A673 (cell line): ENCODE measurements around the gene AMDHD2. TPM values are rescaled to one million over a fixed set of nuclear protein-coding genes. Genes with fewer than 3 reads are reported as not detected.

Experiments
- BruUV-seq: library from RNA; stranded (reverse); fragments of 400-500 nt; replicated peaks from 2 replicates; lab custom pipeline; 2021; lab: Mats Ljungman, UMichigan
- CTCF ChIA-PET: fragments of 300-600 bp; sonication (Branson Sonifier 250); formaldehyde crosslinking; loops from one replicate; lab custom pipeline; 2022; ENCODE audit warnings: antibody characterized with exemption; lab: Charles Lee
- POLR2A ChIA-PET: fragments of 300-600 bp; sonication (Branson Sonifier 250); formaldehyde crosslinking; loops from one replicate; lab custom pipeline; 2022; ENCODE audit warnings: antibody characterized with exemption; ENCODE audit not compliant: low non-redundant PET; lab: Charles Lee
- DNase-seq: peaks from one replicate; pipeline ENCODE4 v3.0.0-alpha.2; 2015; ENCODE audit warnings: low spot score
- H3K27ac ChIP-seq: fragments of 200-600 bp; sonication (generic); 2 replicates; pipeline ENCODE4 v1.5.1; 2016; ENCODE audit warnings: mixed run types, low read depth, mild to moderate bottlenecking, mixed read lengths, antibody characterized with exemption, low read length; ENCODE audit not compliant: poor library complexity, severe bottlenecking
- H3K27me3 ChIP-seq: fragments of 200-600 bp; sonication (generic); replicated peaks from 2 replicates; pipeline ENCODE4 v1.6.1; 2017; ENCODE audit warnings: mixed run types, low read depth, mild to moderate bottlenecking, mixed read lengths, antibody characterized with exemption, low read length; ENCODE audit not compliant: insufficient read depth, poor library complexity
- H3K36me3 ChIP-seq: fragments of 200-600 bp; sonication (generic); 2 replicates; pipeline ENCODE4 v1.6.1; 2016; ENCODE audit warnings: mixed run types, mild to moderate bottlenecking, mixed read lengths, antibody characterized with exemption, low read length; ENCODE audit not compliant: insufficient read depth, poor library complexity, severe bottlenecking
- H3K4me1 ChIP-seq: fragments of 200-600 bp; sonication (generic); 2 replicates; pipeline ENCODE4 v1.6.1; 2017; ENCODE audit warnings: mixed run types, mild to moderate bottlenecking, mixed read lengths, antibody characterized with exemption, low read length; ENCODE audit not compliant: insufficient read depth, poor library complexity, severe bottlenecking
- H3K4me3 ChIP-seq: fragments of 200-600 bp; sonication (generic); 2 replicates; pipeline ENCODE4 v1.5.1; 2016; ENCODE audit warnings: low read depth, mixed run types, mild to moderate bottlenecking, mixed read lengths, low read length; ENCODE audit not compliant: poor library complexity, severe bottlenecking
- H3K9me3 ChIP-seq: fragments of 200-600 bp; sonication (generic); 2 replicates; pipeline ENCODE4 v1.6.1; 2016; ENCODE audit warnings: mixed run types, low read depth, mild to moderate bottlenecking, mixed read lengths, antibody characterized with exemption, low read length; ENCODE audit not compliant: poor library complexity, severe bottlenecking
- CTCF ChIP-seq: fragments of 300-800, 200-600 bp; sonication (generic); conservative IDR thresholded peaks from 2 replicates; pipeline ENCODE4 v1.5.1; 2017; ENCODE audit warnings: low read depth, mild to moderate bottlenecking, antibody characterized with exemption, low read length, moderate library complexity, mixed read lengths
- EZH2 ChIP-seq: fragments of 200-600 bp; sonication (generic); IDR thresholded peaks from 2 replicates; pipeline ENCODE4 v1.6.1; 2017; ENCODE audit warnings: borderline replicate concordance, low read depth, mild to moderate bottlenecking, mixed read lengths, antibody characterized with exemption, low read length; ENCODE audit not compliant: poor library complexity, severe bottlenecking
- intact Hi-C: fragments of 100-400 bp; cut with micrococcal nuclease; formaldehyde crosslinking; loops from one replicate; pipeline ENCODE4 v1.10.0; 2022; ENCODE audit not compliant: unreplicated experiment
- total RNA-seq: library from RNA; stranded (reverse); gene quantifications from 2 replicates; pipeline ENCODE4 v1.2.3, GENCODE V29; 2021

AMDHD2 gene
- total RNA-seq, 1 experiment from 2014 or later = 53.3 TPM

GRCh38 chr16:2487903-2488531 is 32.2 kb upstream of the AMDHD2 start:
- no peak overlapping the region for H3K27ac ChIP-seq
- intact Hi-C loops = no loop called here
- CTCF ChIA-PET = interaction anchor here (0.8 kb wide), 1 partner anchor 13 kb away, joined by 10 read pairs; no protein-coding TSS in a partner anchor
- H3K9me3 ChIP-seq = no peaks in the 10 kb centered on the region
- H3K36me3 ChIP-seq = no peaks in the 10 kb centered on the region
- no peak overlapping the region for H3K4me3 ChIP-seq
- no peak for TF ChIP-seq EZH2
- no peak for TF ChIP-seq CTCF
- no peaks in the 10 kb centered on the region for H3K4me1 ChIP-seq
- POLR2A ChIA-PET = no interaction called here
- no peaks in the 10 kb centered on the region for H3K27me3 ChIP-seq
- DNase-seq = no peak
- BruUV-seq = no TSS peak

DNA sequence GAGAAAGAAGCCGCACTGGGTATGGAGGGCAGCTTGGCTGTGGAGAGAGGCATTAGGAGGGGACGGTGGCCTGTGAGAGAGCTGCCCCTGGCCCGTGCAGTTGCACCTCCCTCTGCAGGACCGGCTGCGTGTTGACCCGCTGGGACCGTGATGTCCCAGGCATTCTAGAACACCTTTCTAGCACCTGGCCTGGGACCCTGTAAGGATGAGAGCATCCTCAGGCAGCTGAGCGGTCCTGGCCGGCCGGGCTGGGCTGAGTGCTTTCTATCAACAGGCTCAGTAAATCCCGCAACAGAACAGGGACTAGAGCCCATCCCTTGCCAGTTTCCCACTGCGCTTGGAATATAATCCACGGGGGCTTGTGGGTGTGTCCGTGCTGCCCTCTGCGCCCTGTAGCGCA is 30.6 kb upstream of the AMDHD2 start:
- intact Hi-C loops = no loop called here
- Histone ChIP-seq H3K9me3 (no peaks in the 10 kb centered on the region), H3K27ac (no peak overlapping the region), H3K27me3 (no peaks in the 10 kb centered on the region), H3K4me1 (no peaks in the 10 kb centered on the region), H3K36me3 (no peaks in the 10 kb centered on the region), H3K4me3 (no peak overlapping the region)
- no TSS peak for BruUV-seq
- CTCF ChIA-PET = no interaction called here
- DNase-seq = no peak
- POLR2A ChIA-PET = no interaction called here
- TF ChIP-seq CTCF (no peak), EZH2 (no peak)

- H3K36me3 ChIP-seq = no peaks in the 10 kb centered on the region
- POLR2A ChIA-PET = no interaction called here
- no peak for DNase-seq
- intact Hi-C loops = no loop called here
- no peak overlapping the region for H3K4me3 ChIP-seq
- no peaks in the 10 kb centered on the region for H3K9me3 ChIP-seq
- H3K4me1 ChIP-seq = no peaks in the 10 kb centered on the region
- no TSS peak for BruUV-seq
- TF ChIP-seq CTCF = no peak
- TF ChIP-seq EZH2 = no peak
- H3K27me3 ChIP-seq = no peaks in the 10 kb centered on the region
- no peak overlapping the region for H3K27ac ChIP-seq
- CTCF ChIA-PET = no interaction called here
Observed at GRCh38 chr16:2490190-2491105, 29.7 kb upstream of the AMDHD2 start.
